HepG2 (cell line): ENCODE results near the gene SERINC4. TPM values are rescaled to one million over a fixed set of nuclear protein-coding genes. Genes with fewer than 3 reads are reported as not detected.

Experiments
- ASH2L ChIP-seq: fragments of 300-600, 200-600 bp; sonication (generic); IDR thresholded peaks from 2 replicates; pipeline ENCODE4 v1.7.0; 2017; ENCODE audit warnings: low read depth, mild to moderate bottlenecking, moderate library complexity, mixed read lengths, low read length; ENCODE audit not compliant: insufficient read length
- ATF6 ChIP-seq: sonication (generic); formaldehyde crosslinking; conservative IDR thresholded peaks from 2 replicates; pipeline ENCODE4 v1.4.0; 2020; ENCODE audit warnings: missing genetic modification reagents
- CHCHD3 ChIP-seq: sonication (generic); formaldehyde crosslinking; IDR thresholded peaks from 2 replicates; pipeline ENCODE4 v1.8.0; 2022; ENCODE audit warnings: mild to moderate bottlenecking, missing genetic modification reagents, moderate library complexity
- DMAP1 ChIP-seq: IDR thresholded peaks from 2 replicates; pipeline ENCODE4 v1.6.1; 2016
- EP300 ChIP-seq, 3 experiments: sonication (generic) in 1 of 3; formaldehyde crosslinking in 1 of 3; IDR thresholded peaks; 2 replicates each; pipeline versions ENCODE4 v1.5.1 to v1.6.1; 2011 to 2020; ENCODE audit warnings: low read depth in 2 of 3, low read length in 2 of 3, borderline replicate concordance in 1 of 3, improper control_type of control experiment in 1 of 3, mild to moderate bottlenecking in 1 of 3, missing genetic modification reagents in 1 of 3, moderate library complexity in 1 of 3
- HOXD1 ChIP-seq: sonication (generic); formaldehyde crosslinking; IDR thresholded peaks from 2 replicates; pipeline ENCODE4 v1.5.0; 2020; ENCODE audit warnings: missing genetic modification reagents
- NFRKB ChIP-seq: fragments of 450-650 bp; IDR thresholded peaks from 2 replicates; pipeline ENCODE4 v1.6.1; 2017
- RBAK ChIP-seq: sonication (generic); formaldehyde crosslinking; IDR thresholded peaks from 2 replicates; pipeline ENCODE4 v1.5.1; 2020; ENCODE audit warnings: mild to moderate bottlenecking, missing genetic modification reagents
- SNRNP70 ChIP-seq: fragments of 200-400 bp; formaldehyde crosslinking; IDR thresholded peaks from 2 replicates; pipeline ENCODE4 v1.6.1; 2017; ENCODE audit warnings: mild to moderate bottlenecking, low read depth, low read length, moderate library complexity
- SPEN ChIP-seq: sonication (generic); formaldehyde crosslinking; IDR thresholded peaks from 2 replicates; pipeline ENCODE4 v1.5.1; 2020; ENCODE audit warnings: low read depth, mild to moderate bottlenecking, missing genetic modification reagents
- SRSF4 ChIP-seq: fragments of 200-400 bp; formaldehyde crosslinking; IDR thresholded peaks from one replicate; pipeline ENCODE4 v1.6.1; 2018; ENCODE audit warnings: mild to moderate bottlenecking, low read depth, low read length, moderate library complexity; ENCODE audit not compliant: poor library complexity, severe bottlenecking
- TBX2 ChIP-seq: sonication (generic); formaldehyde crosslinking; IDR thresholded peaks from 2 replicates; pipeline ENCODE4 v1.5.0; 2020; ENCODE audit warnings: missing genetic modification reagents, mild to moderate bottlenecking, borderline replicate concordance
- THAP8 ChIP-seq: sonication (generic); formaldehyde crosslinking; IDR thresholded peaks from 2 replicates; pipeline ENCODE4 v1.5.1; 2020; ENCODE audit warnings: missing genetic modification reagents, mild to moderate bottlenecking, borderline replicate concordance
- ZNF142 ChIP-seq: sonication (generic); formaldehyde crosslinking; IDR thresholded peaks from 2 replicates; pipeline ENCODE4 v1.4.0; 2020; ENCODE audit warnings: missing genetic modification reagents
- ZNF180 ChIP-seq: sonication (generic); formaldehyde crosslinking; IDR thresholded peaks from 2 replicates; pipeline ENCODE4 v1.4.0; 2020; ENCODE audit warnings: low read depth, missing genetic modification reagents, borderline replicate concordance
- ZNF275 ChIP-seq: sonication (generic); formaldehyde crosslinking; IDR thresholded peaks from 2 replicates; pipeline ENCODE4 v1.8.0; 2022; ENCODE audit warnings: missing genetic modification reagents, mild to moderate bottlenecking, inconsistent platforms, borderline replicate concordance
- ZNF30 ChIP-seq: sonication (generic); formaldehyde crosslinking; IDR thresholded peaks from 2 replicates; pipeline ENCODE4 v1.5.0; 2020; ENCODE audit warnings: mild to moderate bottlenecking, missing genetic modification reagents
- ZNF34 ChIP-seq: sonication (generic); formaldehyde crosslinking; IDR thresholded peaks from 2 replicates; pipeline ENCODE4 v1.4.0; 2020; ENCODE audit warnings: mild to moderate bottlenecking, missing genetic modification reagents, borderline replicate concordance
- ZNF788 ChIP-seq: sonication (generic); formaldehyde crosslinking; IDR thresholded peaks from 2 replicates; pipeline ENCODE4 v1.5.0; 2020; ENCODE audit warnings: mild to moderate bottlenecking, missing genetic modification reagents, borderline replicate concordance
- polyA plus RNA-seq, 8 experiments: library from polyadenylated mRNA; depleted of rRNA in 3 of 8; stranded (reverse) in 7 of 8; unstranded in 1 of 8; fragments of >200 nt; fragmentation: Illumina TruSeq in 4 of 8; extraction: Trizol in 4 of 8; gene quantifications; 2 replicates each; pipeline versions ENCODE4 v1.2.1 to v1.2.3, GENCODE V29; 2011 to 2016; ENCODE audit warnings: low read depth in 4 of 8, missing spikeins in 1 of 8, mixed read lengths in 1 of 8; ENCODE audit not compliant: insufficient read depth in 1 of 8
- total RNA-seq, 5 experiments: library from RNA; depleted of rRNA; stranded (reverse); fragments of >200 nt; fragmentation: Illumina TruSeq; extraction: Trizol; gene quantifications; 2 replicates each; pipeline ENCODE4 v1.2.3, GENCODE V29; 2016; ENCODE audit warnings: low read depth in 1 of 5

The SERINC4 gene
- total and polyA plus RNA-seq, 2 of the 13 experiments (the other 11 are each of a cell fraction or from before 2014, with no cell fraction given): not detected

GRCh38 chr15:43777267-43777914 is 22.6 kb downstream of the SERINC4 start (continued):
- TF ChIP-seq ZNF30 (no peak), ZNF142 (CRISPR knock-in tag) (peak; percentile 51; the same call in 1 of the 2 replicates), SRSF4 (no peak), SNRNP70 (no peak), CHCHD3 (CRISPR knock-in tag) (no peak), ASH2L (peak; percentile 64), DMAP1 (peak; percentile 55; the same call in 1 of the 2 replicates), HOXD1 (CRISPR knock-in tag) (peak; percentile 22; the same call in 1 of the 2 replicates), ZNF34 (no peak; the same call in 1 of the 2 replicates), SPEN (CRISPR knock-in tag) (peak; percentile 58; the same call in 1 of the 2 replicates), ZNF275 (CRISPR knock-in tag) (no peak), NFRKB (no peak), TBX2 (no peak; the same call in 1 of the 2 replicates), ATF6 (CRISPR knock-in tag) (no peak), EP300 (IDR thresholded peaks at IDR 0.05; ENCODE audit: low read depth in 2 of 2, low read length in 2 of 2) (no peak), EP300 (CRISPR knock-in tag; IDR thresholded peaks at IDR 0.05; ENCODE audit: borderline replicate concordance) (no peak), RBAK (CRISPR knock-in tag) (no peak), THAP8 (CRISPR knock-in tag) (no peak), ZNF180 (CRISPR knock-in tag) (no peak), ZNF788 (CRISPR knock-in tag) (peak; percentile 56; the same call in 1 of the 2 replicates)
